Measurements from ENCODE around the gene KRT84.

- TF ChIP-seq POLR2A (IDR thresholded peaks at IDR 0.05), result no peak
- TF ChIP-seq, protein P1, sequence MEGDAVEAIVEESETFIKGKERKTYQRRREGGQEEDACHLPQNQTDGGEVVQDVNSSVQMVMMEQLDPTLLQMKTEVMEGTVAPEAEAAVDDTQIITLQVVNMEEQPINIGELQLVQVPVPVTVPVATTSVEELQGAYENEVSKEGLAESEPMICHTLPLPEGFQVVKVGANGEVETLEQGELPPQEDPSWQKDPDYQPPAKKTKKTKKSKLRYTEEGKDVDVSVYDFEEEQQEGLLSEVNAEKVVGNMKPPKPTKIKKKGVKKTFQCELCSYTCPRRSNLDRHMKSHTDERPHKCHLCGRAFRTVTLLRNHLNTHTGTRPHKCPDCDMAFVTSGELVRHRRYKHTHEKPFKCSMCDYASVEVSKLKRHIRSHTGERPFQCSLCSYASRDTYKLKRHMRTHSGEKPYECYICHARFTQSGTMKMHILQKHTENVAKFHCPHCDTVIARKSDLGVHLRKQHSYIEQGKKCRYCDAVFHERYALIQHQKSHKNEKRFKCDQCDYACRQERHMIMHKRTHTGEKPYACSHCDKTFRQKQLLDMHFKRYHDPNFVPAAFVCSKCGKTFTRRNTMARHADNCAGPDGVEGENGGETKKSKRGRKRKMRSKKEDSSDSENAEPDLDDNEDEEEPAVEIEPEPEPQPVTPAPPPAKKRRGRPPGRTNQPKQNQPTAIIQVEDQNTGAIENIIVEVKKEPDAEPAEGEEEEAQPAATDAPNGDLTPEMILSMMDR (IDR thresholded peaks at IDR 0.05), result no peak
Observed at GRCh38 chr12:52396656-52397055, 11.2 kb upstream of the KRT84 start.
